IgD-negative memory B cell (primary cell): ENCODE measurements around the gene LSMEM2. TPM values are rescaled to one million over a fixed set of nuclear protein-coding genes. Genes with fewer than 3 reads are reported as not detected.
"Not testable (repeated sequence)": the region's sequence is repeated elsewhere in the genome, so short reads cannot be mapped to it uniquely, and the experiment has no call there.

Source experiments
- H3K27ac Mint-ChIP-seq, 3 donors: one replicate each; pipeline ENCODE4 v1.8.0; 2020 to 2022; ENCODE audit warnings: mild to moderate bottlenecking in 3 of 3, mixed read lengths in 3 of 3, moderate library complexity in 1 of 3
- H3K27me3 Mint-ChIP-seq: one replicate; pipeline ENCODE4 v1.8.0; 2021; ENCODE audit warnings: mixed read lengths
- H3K36me3 Mint-ChIP-seq: one replicate; pipeline ENCODE4 v1.8.0; 2020; ENCODE audit warnings: mild to moderate bottlenecking, mixed read lengths
- H3K4me1 Mint-ChIP-seq, 3 donors: one replicate each; pipeline ENCODE4 v1.8.0; 2020 to 2022; ENCODE audit warnings: mixed read lengths in 3 of 3, mild to moderate bottlenecking in 1 of 3
- H3K4me3 Mint-ChIP-seq, 4 donors: one replicate each; pipeline ENCODE4 v1.8.0; 2020 to 2022; ENCODE audit warnings: mild to moderate bottlenecking in 4 of 4, mixed read lengths in 4 of 4, moderate library complexity in 3 of 4
- H3K9me3 Mint-ChIP-seq, 3 donors: one replicate each; pipeline ENCODE4 v1.8.0; 2020 to 2021; ENCODE audit warnings: mixed read lengths in 3 of 3, mild to moderate bottlenecking in 1 of 3
- polyA plus RNA-seq: library from polyadenylated mRNA; unstranded; fragments of 300-500 nt; fragmentation: Illumina TruSeq; gene quantifications from one replicate; pipeline ENCODE4 v1.2.3, GENCODE V29; 2021

LSMEM2 gene
- polyA plus RNA-seq, 1 donor from 2014 or later, result 0.30 TPM

- no peak overlapping the region for H3K4me3 Mint-ChIP-seq
- H3K9me3 Mint-ChIP-seq, result no peaks in the 10 kb centered on the region
These were observed 12.9 kb upstream of the LSMEM2 start for GRCh38 chr3:50266017-50266416.

GRCh38 chr3:50266836-50267235 lies 12.1 kb upstream of the LSMEM2 start:
- H3K36me3 Mint-ChIP-seq, result no peaks in the 10 kb centered on the region
- no peaks in the 10 kb centered on the region for H3K9me3 Mint-ChIP-seq
- no peak overlapping the region for H3K4me3 Mint-ChIP-seq
- H3K27me3 Mint-ChIP-seq, result peaks cover 2% of the 10 kb centered on the region
- no peak overlapping the region for H3K27ac Mint-ChIP-seq
- H3K4me1 Mint-ChIP-seq, result peaks cover 0 to 1% (median 0%) of the 10 kb centered on the region in 3 donors

More at GRCh38 chr3:50266017-50266416, 12.9 kb upstream of the LSMEM2 start:
- no peaks in the 10 kb centered on the region for H3K4me1 Mint-ChIP-seq
- H3K36me3 Mint-ChIP-seq, result no peaks in the 10 kb centered on the region
- peaks cover 2% of the 10 kb centered on the region for H3K27me3 Mint-ChIP-seq
- H3K27ac Mint-ChIP-seq, result peak overlapping the region in 1 of 3 donors; percentile 35

GRCh38 chr3:50267280-50267913 lies 11.5 kb upstream of the LSMEM2 start:
- peaks cover 0 to 4% (median 0%) of the 10 kb centered on the region in 3 donors for H3K4me1 Mint-ChIP-seq
- no peak overlapping the region for H3K27ac Mint-ChIP-seq
- H3K4me3 Mint-ChIP-seq, result no peak overlapping the region
- H3K27me3 Mint-ChIP-seq, result peaks cover 2% of the 10 kb centered on the region
- no peaks in the 10 kb centered on the region for H3K36me3 Mint-ChIP-seq
- no peaks in the 10 kb centered on the region for H3K9me3 Mint-ChIP-seq

- Mint-ChIP-seq H3K4me1 (peaks cover 4 to 10% (median 5%) of the 10 kb centered on the region in 3 donors), H3K27ac (no peak overlapping the region), H3K27me3 (peaks cover 6% of the 10 kb centered on the region), H3K4me3 (no peak overlapping the region), H3K36me3 (no peaks in the 10 kb centered on the region), H3K9me3 (no peaks in the 10 kb centered on the region)
These were observed 10.6 kb upstream of the LSMEM2 start for GRCh38 chr3:50268276-50268675.

GRCh38 chr3:50268703-50269451 lies 10.0 kb upstream of the LSMEM2 start, which contains the start of gene SEMA3B:
Gene SEMA3B (plus strand): TSS chr3:50269147. CDS start chr3:50269241, 94 bp downstream.
- Mint-ChIP-seq H3K27ac (peak within 1 kb of the TSS in 2 of 3 donors; percentile 25 to 61), H3K36me3 (no peaks in the 10 kb centered on the region), H3K27me3 (peaks cover 8% of the 10 kb centered on the region), H3K9me3 (no peaks in the 10 kb centered on the region), H3K4me3 (no peak within 1 kb of the TSS), H3K4me1 (peaks cover 5 to 11% (median 5%) of the 10 kb centered on the region in 3 donors)

- Mint-ChIP-seq H3K9me3 (no peaks in the 10 kb centered on the region), H3K27ac (peak overlapping the region in 2 of 3 donors; percentile 25 to 61), H3K4me3 (no peak overlapping the region), H3K4me1 (peaks cover 9 to 15% (median 11%) of the 10 kb centered on the region in 3 donors), H3K27me3 (peaks cover 13% of the 10 kb centered on the region), H3K36me3 (no peaks in the 10 kb centered on the region)
These were observed 9.4 kb upstream of the LSMEM2 start for GRCh38 chr3:50269460-50269859.

- peaks cover 11 to 16% (median 12%) of the 10 kb centered on the region in 3 donors for H3K4me1 Mint-ChIP-seq
- no peaks in the 10 kb centered on the region for H3K36me3 Mint-ChIP-seq
- H3K4me3 Mint-ChIP-seq, result no peak overlapping the region
- H3K9me3 Mint-ChIP-seq, result no peaks in the 10 kb centered on the region
- no peak overlapping the region for H3K27ac Mint-ChIP-seq
- peaks cover 16% of the 10 kb centered on the region for H3K27me3 Mint-ChIP-seq
These were observed 8.9 kb upstream of the LSMEM2 start for GRCh38 chr3:50269977-50270413.

- no peak overlapping the region for H3K27ac Mint-ChIP-seq
- H3K27me3 Mint-ChIP-seq, result peaks cover 23% of the 10 kb centered on the region
- H3K4me1 Mint-ChIP-seq, result peaks cover 12 to 16% (median 13%) of the 10 kb centered on the region in 3 donors
- no peaks in the 10 kb centered on the region for H3K36me3 Mint-ChIP-seq
- H3K9me3 Mint-ChIP-seq, result no peaks in the 10 kb centered on the region
- no peak overlapping the region for H3K4me3 Mint-ChIP-seq
These were observed 8.3 kb upstream of the LSMEM2 start for GRCh38 chr3:50270422-50271224.

- Mint-ChIP-seq H3K9me3 (no peaks in the 10 kb centered on the region), H3K4me1 (peaks cover 12 to 19% (median 16%) of the 10 kb centered on the region in 3 donors), H3K27ac (peak overlapping the region in 1 of 3 donors; percentile 13), H3K4me3 (peak overlapping the region in 2 of 4 donors; percentile 18 to 21), H3K36me3 (no peaks in the 10 kb centered on the region), H3K27me3 (peaks cover 27% of the 10 kb centered on the region)
These were observed 7.5 kb upstream of the LSMEM2 start for GRCh38 chr3:50271314-50271936.

GRCh38 chr3:50272538-50272910 lies 6.4 kb upstream of the LSMEM2 start:
- Mint-ChIP-seq H3K27ac (peak overlapping the region in 2 of 3 donors; percentile 88 to 96), H3K4me3 (peak overlapping the region in 1 of 4 donors; percentile 50), H3K27me3 (peaks cover 29% of the 10 kb centered on the region), H3K4me1 (peaks cover 12 to 19% (median 16%) of the 10 kb centered on the region in 3 donors)
- H3K9me3 Mint-ChIP-seq, H3K36me3 Mint-ChIP-seq: not testable (repeated sequence)

GRCh38 chr3:50272911-50273688 lies 5.8 kb upstream of the LSMEM2 start:
- peak overlapping the region; percentile 50 to 95 (median 78) for H3K4me3 Mint-ChIP-seq
- H3K27me3 Mint-ChIP-seq, result peaks cover 31% of the 10 kb centered on the region
- peak overlapping the region in 2 of 3 donors; percentile 88 to 96 for H3K27ac Mint-ChIP-seq
- H3K36me3 Mint-ChIP-seq, result no peaks in the 10 kb centered on the region
- peaks cover 12 to 19% (median 16%) of the 10 kb centered on the region in 3 donors for H3K4me1 Mint-ChIP-seq
- no peaks in the 10 kb centered on the region for H3K9me3 Mint-ChIP-seq

- peaks cover 31% of the 10 kb centered on the region for H3K27me3 Mint-ChIP-seq
- H3K9me3 Mint-ChIP-seq, result no peaks in the 10 kb centered on the region
- peak overlapping the region in 2 of 3 donors; percentile 69 to 92 for H3K27ac Mint-ChIP-seq
- peaks cover 12 to 19% (median 16%) of the 10 kb centered on the region in 3 donors for H3K4me1 Mint-ChIP-seq
- no peak overlapping the region for H3K4me3 Mint-ChIP-seq
- no peaks in the 10 kb centered on the region for H3K36me3 Mint-ChIP-seq
These were observed 5.2 kb upstream of the LSMEM2 start for GRCh38 chr3:50273689-50274065.

- H3K4me1 Mint-ChIP-seq, result peaks cover 12 to 19% (median 16%) of the 10 kb centered on the region in 3 donors
- H3K27ac Mint-ChIP-seq, result peak overlapping the region; percentile 16 to 92 (median 69)
- H3K4me3 Mint-ChIP-seq, result peak overlapping the region; percentile 47 to 82 (median 63)
- peaks cover 31% of the 10 kb centered on the region for H3K27me3 Mint-ChIP-seq
- no peaks in the 10 kb centered on the region for H3K36me3 Mint-ChIP-seq
- no peaks in the 10 kb centered on the region for H3K9me3 Mint-ChIP-seq
These were observed 4.3 kb upstream of the LSMEM2 start for GRCh38 chr3:50274371-50275104.
